ENCODE results near the gene TANC1.

- TF ChIP-seq EZH2 (IDR thresholded peaks at IDR 0.05; ENCODE audit: borderline replicate concordance, low read length) (no peak), CTCF (conservative IDR thresholded peaks at IDR 0.05 in 1 of 2, IDR thresholded peaks at IDR 0.05 in 1 of 2; ENCODE audit: extremely low read depth in 1 of 2, insufficient read depth in 1 of 2, low read depth in 1 of 2, low read length in 2 of 2) (no peak)
Observed at GRCh38 chr2:158994920-158995676, 26.7 kb downstream of the TANC1 start.
